Kidney (tissue), 14 donors: ENCODE data around the gene PHLDB2. TPM values are rescaled to one million over a fixed set of nuclear protein-coding genes. Genes with fewer than 3 reads are reported as not detected.

Experiments used
- DNase-seq, 5 donors: peaks; one replicate each; pipeline ENCODE4 v3.0.0-alpha.2; 2013 to 2020
- FAIRE-seq: peaks from 2 replicates; lab custom pipeline; 2012; peaks lifted over from hg19 to GRCh38; lab: Jason Lieb, UNC
- H3K27ac ChIP-seq, 2 donors: one replicate each; pipeline ENCODE4 v1.7.0; 2013; ENCODE audit warnings: low read depth in 2 of 2, low read length in 2 of 2, inconsistent platforms in 1 of 2
- H3K27me3 ChIP-seq: one replicate; pipeline ENCODE4 v1.7.1; 2013; ENCODE audit warnings: low read length, inconsistent platforms; ENCODE audit not compliant: control insufficient read depth, insufficient read depth
- H3K36me3 ChIP-seq, 3 donors: one replicate each; pipeline versions ENCODE4 v1.7.0 to v1.7.1; 2013; ENCODE audit warnings: low read length in 3 of 3, control low read depth in 1 of 3, inconsistent platforms in 1 of 3; ENCODE audit not compliant: insufficient read depth in 3 of 3, control insufficient read depth in 2 of 3
- H3K4me1 ChIP-seq, 3 donors: one replicate each; pipeline versions ENCODE4 v1.7.0 to v1.7.1; 2013; ENCODE audit warnings: low read length in 3 of 3, inconsistent platforms in 1 of 3, low read depth in 1 of 3; ENCODE audit not compliant: control insufficient read depth in 2 of 3, insufficient read depth in 2 of 3
- H3K4me3 ChIP-seq, 3 donors: one replicate each; pipeline versions ENCODE4 v1.7.0 to v1.8.1; 2013; ENCODE audit warnings: low read length in 3 of 3, control low read depth in 1 of 3, inconsistent platforms in 1 of 3
- H3K9ac ChIP-seq, 3 donors: one replicate each; pipeline versions ENCODE4 v1.7.0 to v1.7.1; 2013; ENCODE audit warnings: low read length in 3 of 3, control low read depth in 1 of 3, inconsistent platforms in 1 of 3
- H3K9me3 ChIP-seq, 3 donors: one replicate each; pipeline versions ENCODE4 v1.7.0 to v1.7.1; 2013; ENCODE audit warnings: low read length in 3 of 3, control low read depth in 1 of 3, inconsistent platforms in 1 of 3; ENCODE audit not compliant: control insufficient read depth in 2 of 3, insufficient read depth in 1 of 3
- CTCF ChIP-seq: IDR thresholded peaks from 3 replicates; pipeline ENCODE4 v1.5.1; 2012; ENCODE audit warnings: mild to moderate bottlenecking, moderate library complexity, borderline replicate concordance; ENCODE audit not compliant: insufficient read depth; ENCODE audit errors: extremely low read depth
- intact Hi-C: fragments of 100-400 bp; cut with DNase I; formaldehyde crosslinking; loops from one replicate; pipeline ENCODE4 v1.11.1; 2022
- polyA plus RNA-seq: library from polyadenylated mRNA; stranded (reverse); fragments of 350-450 nt; fragmentation: Illumina TruSeq; extraction: RNeasy Lipid Tissue Mini Kit (QIAGEN cat#74804); gene quantifications from one replicate; pipeline ENCODE4 v1.2.3, GENCODE V29; 2014; ENCODE audit warnings: low read depth, low replicate concordance; ENCODE audit not compliant: insufficient read depth
- total RNA-seq: library from RNA; stranded (reverse); fragmentation: NEBNext Ultra II Directional; extraction: Animal tissue kit (Norgen Biotek cat#: 25700); gene quantifications from one replicate; pipeline ENCODE4 v1.2.1, GENCODE V29; 2021
- donor health status: control.
- donor health status: control.
- donor health status: control.
- donor health status: control.
- donor health status: control.
- donor health status: DM: yes; HTN: yes; CAD: no.
- donor health status: Normal renal cell carcinoma (clear cell type).

The PHLDB2 gene
- total and polyA plus RNA-seq, 2 donors from 2014 or later: 28.0 to 85.6 TPM

- H3K27ac ChIP-seq: peak overlapping the region in 1 of 2 donors; percentile 7
- no peak for FAIRE-seq
- intact Hi-C loops: loop anchor here (10.0 kb wide), 1 partner anchor 93 kb away; no protein-coding TSS in a partner anchor
Observed at GRCh38 chr3:111871809-111872623, 13.0 kb downstream of the PHLDB2 start.

GRCh38 chr3:111872979-111873378 lies 13.9 kb downstream of the PHLDB2 start:
- no peak for FAIRE-seq
- intact Hi-C loops: loop anchor here (10.0 kb wide), 1 partner anchor 92 kb away; no protein-coding TSS in a partner anchor
- Histone ChIP-seq H3K27ac (no peak overlapping the region), H3K4me1 (peaks cover 0 to 7% (median 2%) of the 10 kb centered on the region in 3 donors), H3K27me3 (no peaks in the 10 kb centered on the region), H3K36me3 (peaks cover 0 to 2% (median 0%) of the 10 kb centered on the region in 3 donors), H3K9me3 (no peaks in the 10 kb centered on the region), H3K9ac (no peak overlapping the region), H3K4me3 (no peak overlapping the region)
- TF ChIP-seq CTCF: no peak
- DNase-seq: no peak

More at GRCh38 chr3:111871809-111872623, 13.0 kb downstream of the PHLDB2 start:
- Histone ChIP-seq H3K9me3 (no peaks in the 10 kb centered on the region), H3K4me3 (no peak overlapping the region), H3K36me3 (peaks cover 0 to 2% (median 0%) of the 10 kb centered on the region in 3 donors), H3K4me1 (peaks cover 0 to 7% (median 2%) of the 10 kb centered on the region in 3 donors), H3K9ac (no peak overlapping the region), H3K27me3 (no peaks in the 10 kb centered on the region)
- no peak for TF ChIP-seq CTCF
- DNase-seq: peak in 3 of 5 donors; percentile 53 to 84 (median 70)

- intact Hi-C loops: loop anchor here (10.0 kb wide), 1 partner anchor 91 kb away; no protein-coding TSS in a partner anchor
- H3K9ac ChIP-seq: no peak overlapping the region
- no peak for TF ChIP-seq CTCF
- no peaks in the 10 kb centered on the region for H3K27me3 ChIP-seq
- H3K36me3 ChIP-seq: peaks cover 0 to 2% (median 0%) of the 10 kb centered on the region in 3 donors
- FAIRE-seq: no peak
- no peak overlapping the region for H3K27ac ChIP-seq
- no peak for DNase-seq
- H3K4me1 ChIP-seq: peaks cover 0 to 7% (median 2%) of the 10 kb centered on the region in 3 donors
- H3K4me3 ChIP-seq: no peak overlapping the region
- no peaks in the 10 kb centered on the region for H3K9me3 ChIP-seq
Observed at GRCh38 chr3:111874177-111874820, 15.2 kb downstream of the PHLDB2 start.
